ENCODE results near the gene IGSF1.

The IGSF1 gene, protein sequence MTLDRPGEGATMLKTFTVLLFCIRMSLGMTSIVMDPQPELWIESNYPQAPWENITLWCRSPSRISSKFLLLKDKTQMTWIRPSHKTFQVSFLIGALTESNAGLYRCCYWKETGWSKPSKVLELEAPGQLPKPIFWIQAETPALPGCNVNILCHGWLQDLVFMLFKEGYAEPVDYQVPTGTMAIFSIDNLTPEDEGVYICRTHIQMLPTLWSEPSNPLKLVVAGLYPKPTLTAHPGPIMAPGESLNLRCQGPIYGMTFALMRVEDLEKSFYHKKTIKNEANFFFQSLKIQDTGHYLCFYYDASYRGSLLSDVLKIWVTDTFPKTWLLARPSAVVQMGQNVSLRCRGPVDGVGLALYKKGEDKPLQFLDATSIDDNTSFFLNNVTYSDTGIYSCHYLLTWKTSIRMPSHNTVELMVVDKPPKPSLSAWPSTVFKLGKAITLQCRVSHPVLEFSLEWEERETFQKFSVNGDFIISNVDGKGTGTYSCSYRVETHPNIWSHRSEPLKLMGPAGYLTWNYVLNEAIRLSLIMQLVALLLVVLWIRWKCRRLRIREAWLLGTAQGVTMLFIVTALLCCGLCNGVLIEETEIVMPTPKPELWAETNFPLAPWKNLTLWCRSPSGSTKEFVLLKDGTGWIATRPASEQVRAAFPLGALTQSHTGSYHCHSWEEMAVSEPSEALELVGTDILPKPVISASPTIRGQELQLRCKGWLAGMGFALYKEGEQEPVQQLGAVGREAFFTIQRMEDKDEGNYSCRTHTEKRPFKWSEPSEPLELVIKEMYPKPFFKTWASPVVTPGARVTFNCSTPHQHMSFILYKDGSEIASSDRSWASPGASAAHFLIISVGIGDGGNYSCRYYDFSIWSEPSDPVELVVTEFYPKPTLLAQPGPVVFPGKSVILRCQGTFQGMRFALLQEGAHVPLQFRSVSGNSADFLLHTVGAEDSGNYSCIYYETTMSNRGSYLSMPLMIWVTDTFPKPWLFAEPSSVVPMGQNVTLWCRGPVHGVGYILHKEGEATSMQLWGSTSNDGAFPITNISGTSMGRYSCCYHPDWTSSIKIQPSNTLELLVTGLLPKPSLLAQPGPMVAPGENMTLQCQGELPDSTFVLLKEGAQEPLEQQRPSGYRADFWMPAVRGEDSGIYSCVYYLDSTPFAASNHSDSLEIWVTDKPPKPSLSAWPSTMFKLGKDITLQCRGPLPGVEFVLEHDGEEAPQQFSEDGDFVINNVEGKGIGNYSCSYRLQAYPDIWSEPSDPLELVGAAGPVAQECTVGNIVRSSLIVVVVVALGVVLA (N-terminal part only)

DNA sequence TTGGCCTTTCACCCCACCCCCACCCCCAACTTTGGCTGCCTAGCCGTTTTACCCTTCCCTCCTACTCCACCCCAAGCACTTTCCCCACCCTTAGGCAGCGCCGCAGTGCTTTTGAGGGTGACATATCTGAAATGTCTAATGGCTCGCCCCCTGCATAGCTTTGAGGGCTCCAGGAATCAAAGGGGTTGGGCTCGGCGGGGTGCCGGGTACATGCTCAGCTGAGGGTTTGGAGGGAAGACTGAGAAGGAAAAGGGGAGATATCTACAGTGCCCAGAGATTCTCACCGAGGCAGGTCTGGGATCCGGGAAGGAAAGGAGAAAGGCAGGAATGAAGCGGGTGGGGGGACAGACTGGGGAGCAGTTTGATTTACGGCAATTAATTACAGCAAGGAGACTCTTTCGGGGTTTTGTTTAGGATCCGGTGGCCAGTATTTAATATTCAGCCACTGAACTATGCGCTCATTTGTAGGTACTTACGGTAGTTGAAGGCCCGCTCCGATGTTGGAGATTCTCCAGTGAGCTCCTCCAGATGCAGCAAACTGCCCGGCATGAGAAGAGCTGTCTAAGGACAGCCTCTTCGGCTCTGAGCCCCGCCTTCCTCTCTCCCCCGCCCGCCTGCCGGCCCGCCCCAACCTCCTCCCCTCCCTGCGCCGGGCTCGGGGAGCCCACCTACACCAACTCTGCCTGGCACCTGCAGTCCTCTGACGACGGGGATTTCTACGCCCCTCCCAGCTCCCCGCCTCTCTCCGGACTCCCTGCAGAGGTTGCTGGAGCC lies at the start of gene IGSF1:
TSS of gene IGSF1 (minus strand) at position 569 of the 774 bp plus-strand sequence. CDS start 2,632 bp downstream, outside the sequence.
- peak; percentile 54 for DNase-seq (ENCODE audit: low read depth)
- H3K4me3 ChIP-seq (ENCODE audit: low read depth, low read length): peak within 1 kb of the TSS; percentile 44
- no peak for TF ChIP-seq CTCF (IDR thresholded peaks at IDR 0.05; ENCODE audit: low read depth, low read length, missing control alignments)
- in situ Hi-C loops (cut with HindIII; ENCODE audit: low sequenced_read_pairs): no loop called here

DNA sequence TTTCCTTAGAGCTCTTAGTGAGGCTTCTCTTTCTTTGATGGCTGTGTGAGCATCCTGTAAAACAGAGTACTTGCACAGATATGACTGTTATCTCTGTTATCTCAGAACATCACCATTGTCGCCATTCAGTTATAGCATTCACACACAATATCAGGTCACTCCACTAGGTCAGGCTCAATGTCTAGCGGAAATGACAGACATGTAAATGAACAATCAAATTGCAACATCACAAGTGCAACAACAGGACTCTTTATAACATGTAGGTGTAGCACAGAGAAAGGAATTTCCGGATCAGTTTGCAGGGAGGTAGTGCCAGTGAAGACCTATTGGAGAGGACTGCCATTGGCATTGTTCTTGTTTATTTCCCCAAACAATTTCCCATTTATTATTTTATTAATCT lies 43.2 kb upstream of the IGSF1 start:
- in situ Hi-C loops (cut with HindIII; ENCODE audit: low sequenced_read_pairs): no loop called here
- no peak overlapping the region for H3K4me3 ChIP-seq (ENCODE audit: low read depth, low read length)
- TF ChIP-seq CTCF (IDR thresholded peaks at IDR 0.05; ENCODE audit: low read depth, low read length, missing control alignments): no peak
- no peak for DNase-seq (ENCODE audit: low read depth)

DNA sequence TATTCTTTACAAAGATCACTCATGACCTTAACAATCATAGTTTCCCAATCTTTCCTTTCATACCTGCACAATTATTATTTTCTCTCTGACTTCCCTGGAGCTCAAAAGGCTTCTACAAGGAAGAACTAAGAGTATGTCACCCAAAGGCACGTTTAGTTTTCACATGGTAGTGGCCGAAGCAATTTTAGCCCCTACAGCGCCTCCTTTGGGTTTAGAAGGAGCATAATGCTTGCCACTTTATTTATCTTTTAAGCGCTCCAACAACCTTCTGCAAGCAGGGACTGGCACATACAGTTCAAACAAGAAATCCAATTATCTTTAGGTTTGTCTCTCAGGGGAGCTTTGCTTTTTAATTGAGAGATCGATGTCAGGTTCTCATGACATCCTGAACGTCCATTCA lies 42.0 kb upstream of the IGSF1 start:
- no peak for TF ChIP-seq CTCF (IDR thresholded peaks at IDR 0.05; ENCODE audit: low read depth, low read length, missing control alignments)
- no peak overlapping the region for H3K4me3 ChIP-seq (ENCODE audit: low read depth, low read length)
- DNase-seq (ENCODE audit: low read depth): no peak
- in situ Hi-C loops (cut with HindIII; ENCODE audit: low sequenced_read_pairs): no loop called here

DNA sequence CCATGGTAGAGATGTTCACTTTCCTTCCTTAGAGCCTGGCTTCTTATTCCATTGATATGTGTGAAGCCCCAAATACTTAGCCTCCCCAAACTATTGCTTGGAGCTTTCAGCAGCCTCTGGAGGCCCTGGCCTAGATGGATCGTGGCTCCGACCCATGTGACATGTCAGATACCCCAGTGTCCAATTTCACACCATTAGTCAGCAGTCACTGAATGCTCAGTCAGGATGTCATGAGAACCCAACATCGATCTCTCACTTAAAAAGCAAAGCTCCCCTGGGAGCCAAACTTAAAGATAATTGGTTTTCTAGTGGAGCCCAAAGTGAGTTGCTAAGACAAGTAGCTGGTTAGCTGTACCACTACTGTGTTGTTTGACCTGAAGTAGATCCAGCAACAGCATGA lies 41.6 kb upstream of the IGSF1 start:
- H3K4me3 ChIP-seq (ENCODE audit: low read depth, low read length): no peak overlapping the region
- no peak for TF ChIP-seq CTCF (IDR thresholded peaks at IDR 0.05; ENCODE audit: low read depth, low read length, missing control alignments)
- no peak for DNase-seq (ENCODE audit: low read depth)
- in situ Hi-C loops (cut with HindIII; ENCODE audit: low sequenced_read_pairs): no loop called here

GRCh38 chrX:131322651-131323050 lies 33.5 kb upstream of the IGSF1 start:
- no peak overlapping the region for H3K4me3 ChIP-seq (ENCODE audit: low read depth, low read length)
- in situ Hi-C loops (cut with HindIII; ENCODE audit: low sequenced_read_pairs): no loop called here
- DNase-seq (ENCODE audit: low read depth): no peak
- no peak for TF ChIP-seq CTCF (IDR thresholded peaks at IDR 0.05; ENCODE audit: low read depth, low read length, missing control alignments)

Data from astrocyte of the cerebellum (primary cell).